Measurements from ENCODE around the gene ZC3H4.
"Not testable (repeated sequence)": the region's sequence is repeated elsewhere in the genome, so short reads cannot be mapped to it uniquely, and the experiment has no call there.

ZC3H4 gene

DNA sequence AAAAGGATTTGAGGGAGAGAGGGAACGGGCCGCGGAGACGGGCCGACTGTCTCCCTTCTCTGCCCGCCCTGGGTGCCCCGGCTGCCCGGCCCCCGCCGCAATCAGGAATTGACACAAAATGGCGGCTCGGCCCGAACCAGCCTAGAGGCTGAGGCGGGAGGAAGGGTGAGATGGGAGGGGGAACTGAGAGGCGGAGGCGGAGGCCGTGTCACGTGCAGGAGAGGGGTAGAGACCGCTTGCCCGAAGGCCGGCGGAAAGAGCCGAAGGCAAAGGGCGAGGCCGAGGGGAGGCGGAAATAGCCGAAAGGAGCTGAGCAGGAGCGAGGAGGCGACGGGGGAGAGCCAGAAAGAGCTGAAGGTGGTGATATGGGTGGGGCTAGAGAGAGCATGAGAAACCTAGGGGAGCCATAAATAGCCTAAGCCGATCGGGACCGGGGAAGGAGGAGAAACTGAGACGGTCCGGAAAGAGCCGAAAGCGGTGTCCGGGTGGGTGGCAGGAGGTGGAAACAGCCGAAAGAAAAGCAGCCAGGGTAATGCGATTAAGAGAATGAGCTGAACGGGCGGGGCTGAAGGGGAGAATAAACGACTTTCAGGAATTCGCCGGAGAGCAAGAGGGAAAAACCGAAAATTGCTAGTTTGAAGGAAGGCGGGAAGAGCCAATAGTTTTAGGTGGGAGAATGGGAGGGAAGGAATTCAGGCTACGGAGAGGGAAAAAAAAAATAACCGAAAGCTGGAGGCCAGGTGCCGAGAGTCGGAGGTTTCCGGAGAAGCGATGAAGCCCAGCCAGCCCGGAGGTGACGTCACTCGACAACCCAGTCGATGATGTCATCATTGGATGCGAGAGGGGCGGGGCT lies at the start of gene ZC3H4:
TSS of gene ZC3H4 (minus strand) at position 780 of the 853 bp plus-strand sequence. CDS start 1,192 bp downstream, outside the sequence.
- DNase-seq, result peak; percentile 100

DNA sequence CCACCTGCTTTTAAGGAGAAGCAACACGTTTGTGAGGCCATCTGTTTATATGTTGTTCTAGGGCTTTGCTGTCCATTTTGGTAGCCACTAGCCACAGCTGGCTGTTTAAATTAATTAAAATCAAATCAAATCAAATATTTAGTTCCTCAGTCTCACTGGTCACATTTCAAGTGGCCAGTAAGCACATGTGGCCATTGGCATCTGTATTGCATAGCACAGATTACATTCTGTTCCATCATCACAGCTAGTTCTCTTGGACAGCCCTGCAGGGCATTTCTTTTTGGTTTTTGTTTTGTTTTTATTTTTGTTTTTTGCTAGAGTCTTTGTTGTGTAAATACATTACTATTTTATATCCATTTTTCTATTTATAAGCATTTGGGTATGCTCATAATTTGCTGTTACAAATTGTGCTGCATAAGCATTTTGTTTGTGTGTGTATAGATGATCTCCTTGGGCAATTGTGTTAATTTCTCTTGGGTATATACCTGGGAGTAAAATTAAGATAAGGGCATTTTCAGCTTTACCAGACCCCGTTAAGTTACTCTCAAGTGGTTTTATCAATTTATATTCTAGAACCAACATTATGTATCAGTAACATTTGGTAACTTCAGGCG lies 48.4 kb upstream of the ZC3H4 start:
- DNase-seq, result no peak

DNA sequence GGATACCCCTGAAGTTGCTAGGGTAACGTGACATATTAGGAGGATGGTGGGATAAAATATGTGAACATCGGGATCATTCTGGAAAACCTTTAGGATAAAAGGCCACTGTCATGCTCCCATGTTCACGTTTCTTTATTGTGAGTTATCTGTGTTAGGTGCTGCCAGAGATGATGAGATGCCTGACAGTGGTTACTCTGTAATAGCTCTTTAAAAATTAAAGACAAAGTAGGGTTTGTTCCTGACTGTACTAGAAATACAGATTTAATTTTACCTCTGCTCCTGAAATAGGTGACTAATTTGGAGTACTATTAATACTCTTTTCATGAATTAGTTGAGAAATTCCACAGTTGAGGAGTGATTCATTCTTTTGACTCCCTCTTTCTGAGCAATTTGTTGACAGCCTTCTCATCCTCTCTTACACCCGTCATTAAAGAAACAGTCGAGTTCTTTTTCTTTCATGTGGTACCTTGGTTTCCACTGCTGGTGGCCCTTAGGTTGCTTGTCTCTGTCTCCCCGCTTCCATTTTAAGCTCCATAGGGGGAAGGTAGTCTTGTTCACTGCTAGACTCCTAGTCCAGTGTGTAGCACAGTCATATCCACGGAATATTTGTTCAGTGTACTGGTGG lies 45.4 kb upstream of the ZC3H4 start:
- DNase-seq, result no peak

DNA sequence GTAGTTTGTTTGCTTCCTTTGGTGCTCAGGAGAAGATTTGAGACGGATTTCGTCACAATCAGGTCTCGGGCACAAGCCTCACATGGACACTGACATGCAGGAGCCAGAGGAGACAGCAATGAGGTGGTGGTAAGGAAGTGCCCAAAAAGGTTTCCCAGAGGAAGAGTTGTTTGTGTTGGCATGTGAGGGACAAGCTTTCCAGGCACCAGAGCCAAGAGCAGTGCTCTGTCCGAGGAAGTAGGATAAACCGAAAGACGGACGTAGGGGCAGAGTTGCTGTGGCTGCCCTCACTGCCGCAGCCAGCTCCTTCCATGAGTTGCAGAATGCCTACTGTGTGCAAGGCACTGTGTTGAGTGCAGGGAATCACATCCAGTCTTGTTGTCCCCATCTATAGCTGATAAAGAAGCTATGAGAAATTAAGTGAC lies 44.8 kb upstream of the ZC3H4 start:
- no peak for DNase-seq

DNA sequence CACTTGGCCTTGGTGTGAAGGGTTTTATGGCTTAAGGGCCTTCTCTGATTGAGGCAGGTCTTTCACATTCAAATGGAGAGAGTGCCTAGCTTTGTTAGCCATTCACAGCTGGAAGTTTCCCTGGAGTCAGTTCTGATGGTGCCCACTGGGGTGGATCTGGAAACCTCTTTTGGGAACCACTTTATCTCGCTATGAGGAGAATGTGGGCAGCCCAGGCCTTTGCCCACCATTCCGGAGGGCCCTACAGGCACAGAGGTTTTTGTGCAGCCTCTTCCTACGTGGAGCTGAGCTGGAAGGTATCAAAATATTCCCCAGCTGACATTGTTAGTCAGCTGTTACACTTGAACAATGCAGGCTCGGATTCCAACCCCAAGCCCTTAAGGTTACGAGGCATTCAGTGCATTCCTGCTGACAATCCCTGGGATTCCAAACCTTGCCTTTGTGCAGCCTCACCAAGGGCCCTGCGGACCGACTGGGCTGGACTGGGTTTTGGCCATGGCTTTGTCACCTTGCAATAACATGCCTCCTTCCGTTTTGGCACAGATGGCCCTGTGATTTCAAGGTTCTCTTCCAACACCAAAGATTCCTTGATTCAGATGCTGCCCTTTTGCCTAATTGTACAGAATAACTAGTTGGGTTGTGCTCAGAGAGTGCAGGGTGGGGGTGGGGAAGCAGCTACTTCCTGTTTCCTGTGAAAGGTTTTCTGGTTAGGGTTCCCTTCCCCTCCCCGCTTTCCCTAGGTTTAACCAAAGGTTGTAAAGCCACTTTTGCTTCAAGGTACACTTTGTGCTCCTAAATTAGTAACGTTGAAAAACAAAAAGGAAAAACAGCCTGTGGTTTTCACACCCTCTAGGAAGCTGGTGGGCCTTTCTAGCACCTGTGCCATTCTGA lies 44.1 kb upstream of the ZC3H4 start:
- peak; percentile 9 for DNase-seq

DNA sequence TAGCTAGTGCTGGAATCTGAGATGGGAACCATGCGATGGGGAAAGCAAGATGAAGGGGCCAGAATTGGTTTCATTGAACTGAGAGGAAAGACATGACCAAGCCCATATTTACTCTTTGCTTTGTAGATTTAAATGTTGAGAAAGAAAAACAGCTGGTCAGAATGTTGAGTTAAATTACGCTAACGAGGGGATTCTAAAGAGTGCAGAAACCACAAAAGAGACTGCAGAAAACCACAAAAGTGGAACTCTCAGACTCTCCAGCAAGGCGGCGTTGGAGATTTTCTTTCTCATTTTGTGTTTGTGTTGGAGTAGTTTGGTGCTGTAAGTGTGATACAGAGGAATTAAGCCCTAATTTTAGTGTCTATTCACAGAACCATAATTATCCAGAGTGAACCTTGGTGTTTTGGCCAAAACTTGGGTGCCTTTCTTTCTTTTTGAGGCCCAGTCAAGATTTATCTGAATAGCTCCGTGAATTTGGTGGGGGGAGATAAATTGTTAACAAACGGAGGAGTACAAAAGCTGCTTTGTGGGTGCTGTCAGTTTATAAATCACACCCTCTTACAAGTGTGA lies 43.4 kb upstream of the ZC3H4 start:
- no peak for DNase-seq

DNA sequence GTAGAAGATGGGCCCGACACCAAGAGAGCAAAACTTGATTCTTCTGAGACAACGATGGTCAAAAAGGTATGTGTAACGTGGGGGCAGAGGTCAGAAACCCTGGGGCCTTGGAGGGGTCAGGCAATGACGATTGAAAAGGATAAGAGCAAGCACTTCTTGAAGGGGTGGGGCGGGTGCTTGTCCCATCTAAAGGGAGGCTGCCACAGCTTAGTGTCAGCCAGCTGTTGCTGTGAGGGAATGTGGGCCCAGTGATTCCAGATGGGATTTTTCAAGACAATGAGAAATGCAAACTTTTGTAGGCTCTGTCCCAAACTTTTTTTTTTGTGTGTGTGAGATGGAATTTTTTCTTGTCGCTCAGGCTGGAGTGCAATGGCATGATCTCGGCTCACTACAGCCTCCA lies 41.6 kb upstream of the ZC3H4 start:
- no peak for DNase-seq

DNA sequence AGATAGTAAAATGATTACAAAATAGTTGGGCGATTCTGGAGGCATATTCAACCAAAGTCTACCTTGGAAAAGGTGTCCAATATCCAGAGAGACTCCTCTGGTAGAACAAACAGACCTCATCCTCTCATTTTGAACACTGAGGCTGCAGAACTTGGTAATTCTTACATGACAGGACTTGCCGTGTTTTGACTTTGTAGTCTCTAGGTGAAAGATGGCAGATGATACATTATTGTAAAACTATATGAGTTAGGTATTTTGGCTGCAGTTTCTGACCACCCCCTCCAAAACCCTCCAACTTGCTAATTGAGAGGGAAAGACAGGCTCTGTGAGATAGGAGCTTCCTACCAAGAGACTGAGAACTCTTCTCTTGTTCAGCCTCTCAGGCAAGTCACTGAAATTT lies 39.7 kb upstream of the ZC3H4 start:
- DNase-seq, result no peak

DNA sequence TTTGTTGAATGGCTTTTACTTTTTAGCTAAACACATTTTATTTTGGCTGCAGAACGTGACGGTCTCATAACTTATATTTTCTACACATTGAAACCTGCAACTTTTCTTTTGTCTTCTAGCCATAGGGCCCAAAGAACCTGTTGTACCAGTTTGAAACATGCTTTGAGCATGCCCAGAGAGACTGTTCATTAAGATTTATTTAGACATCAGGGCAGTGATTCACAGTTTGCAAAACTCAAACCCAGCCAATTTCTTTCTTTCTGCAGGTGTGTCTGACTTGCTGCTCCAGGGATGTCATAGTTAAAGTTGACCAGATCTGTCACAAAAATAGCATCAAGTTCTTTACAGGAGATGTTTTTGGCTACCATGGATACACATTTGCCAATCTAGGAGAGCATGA lies 39.1 kb upstream of the ZC3H4 start:
- no peak for DNase-seq

DNA sequence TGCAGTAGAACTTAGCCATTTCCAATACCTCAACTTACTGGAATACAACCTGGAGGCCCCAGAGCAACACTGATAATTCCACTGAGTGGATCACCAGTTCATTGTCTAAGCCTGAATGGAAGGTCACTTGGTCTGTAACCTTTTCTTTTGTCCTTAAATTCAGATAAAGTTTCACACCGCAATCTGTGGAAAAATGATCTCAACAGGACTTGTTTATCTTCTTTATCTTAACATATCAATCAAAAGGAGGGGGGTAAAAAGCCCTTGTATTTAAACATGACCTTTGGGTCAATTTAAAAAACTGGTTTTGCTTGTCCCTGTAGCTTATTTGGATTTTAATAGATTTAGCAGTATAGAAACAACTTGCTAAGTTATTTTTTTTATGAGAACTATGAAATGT lies 38.6 kb upstream of the ZC3H4 start:
- peak; percentile 92 for DNase-seq

DNA sequence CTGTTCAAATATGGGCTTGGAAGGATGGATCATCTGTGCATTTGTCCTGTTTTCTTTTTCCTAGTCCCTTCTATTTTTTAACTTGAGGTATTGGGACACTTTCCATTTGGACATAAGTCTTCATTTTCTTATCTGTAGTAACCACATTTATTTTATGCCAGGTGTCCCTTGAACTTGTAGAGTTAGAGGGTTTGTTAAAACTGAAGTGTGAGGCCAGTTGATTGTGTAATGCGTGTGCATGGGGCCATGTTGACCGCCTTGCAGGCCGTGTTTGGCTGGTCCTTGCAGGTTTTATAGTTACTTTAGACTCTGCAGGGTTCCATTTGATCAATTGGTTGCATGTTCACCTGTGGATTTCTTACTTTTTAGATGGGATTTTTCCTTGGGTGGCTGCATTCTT lies 38.1 kb upstream of the ZC3H4 start:
- no peak for DNase-seq

DNA sequence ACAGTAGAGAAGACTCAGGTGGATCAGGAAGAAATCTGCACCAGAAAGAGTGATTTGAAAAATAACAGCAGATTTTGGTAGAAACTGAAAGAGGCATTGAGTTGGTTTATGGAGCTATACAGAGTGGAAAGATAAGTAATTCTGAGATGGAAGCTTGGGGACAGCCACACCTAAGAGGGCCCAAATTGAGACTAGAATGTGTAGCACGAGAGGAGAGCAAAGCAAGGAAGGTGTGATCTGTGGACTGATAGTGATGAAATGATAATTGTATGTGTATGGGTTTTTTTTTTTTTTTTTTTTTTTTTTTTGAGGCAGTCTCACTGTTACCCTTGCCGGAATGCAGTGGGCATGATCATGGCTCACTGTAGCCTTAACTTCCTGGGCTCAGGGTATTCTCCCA lies 33.3 kb upstream of the ZC3H4 start:
- DNase-seq, result no peak

DNA sequence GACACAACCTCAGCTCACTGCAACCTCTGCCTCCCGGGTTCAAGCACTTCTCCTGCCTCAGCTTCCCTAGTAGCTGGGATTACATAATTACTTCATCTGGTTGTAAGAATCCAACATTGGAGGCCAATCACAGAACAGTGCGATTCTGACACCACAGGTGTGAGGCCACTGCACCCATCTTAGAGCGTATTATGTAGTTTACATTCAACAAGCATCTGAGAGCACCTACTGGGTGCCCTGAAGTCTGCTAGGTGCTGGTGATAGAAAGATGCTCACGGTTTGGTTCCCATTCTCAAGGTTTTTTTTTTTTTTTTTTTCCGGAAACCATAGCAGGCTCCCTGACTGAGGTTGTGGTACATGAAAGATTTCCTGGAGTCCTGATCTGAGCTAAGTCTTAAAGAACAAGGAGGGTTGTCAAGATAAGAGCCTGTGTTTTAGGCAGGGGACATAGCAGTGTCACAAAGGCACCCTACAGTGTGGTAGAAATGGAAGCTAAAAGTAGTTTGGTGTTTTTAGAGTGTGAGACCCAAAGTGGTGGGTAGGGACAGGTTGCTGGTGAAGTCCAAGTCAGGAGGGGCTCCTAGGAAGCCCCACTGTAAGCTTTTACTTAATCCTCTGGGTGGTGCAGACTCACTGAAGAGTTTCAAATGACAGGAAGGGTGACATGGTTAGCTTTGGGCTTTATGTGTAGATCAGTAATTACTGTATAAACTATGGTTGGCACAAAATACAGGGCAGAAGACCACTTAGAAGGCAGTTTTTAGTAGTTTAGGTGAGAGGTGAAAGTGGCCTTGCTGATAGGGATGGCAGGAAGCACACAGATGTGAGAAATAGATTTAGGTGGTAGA lies 32.3 kb upstream of the ZC3H4 start:
- no peak for DNase-seq

DNA sequence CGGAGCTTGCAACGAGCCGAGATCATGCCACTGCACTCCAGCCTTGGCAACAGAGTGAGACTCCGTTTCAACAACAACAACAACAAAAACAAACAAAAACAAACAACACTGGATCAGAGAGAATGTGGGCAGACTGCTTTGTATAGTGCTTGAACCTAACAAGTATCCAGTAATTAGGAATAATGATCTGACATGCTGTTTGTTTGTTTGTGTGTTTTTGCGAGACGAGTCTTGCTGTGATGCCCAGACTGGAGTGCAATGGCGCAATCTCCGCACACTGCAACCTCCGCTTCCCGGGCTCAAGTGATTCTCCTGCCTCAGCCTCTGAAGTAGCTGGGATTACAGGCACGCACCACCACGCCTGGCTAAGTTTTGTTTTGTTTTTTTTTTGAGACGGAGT lies 31.1 kb upstream of the ZC3H4 start:
- no peak for DNase-seq

DNA sequence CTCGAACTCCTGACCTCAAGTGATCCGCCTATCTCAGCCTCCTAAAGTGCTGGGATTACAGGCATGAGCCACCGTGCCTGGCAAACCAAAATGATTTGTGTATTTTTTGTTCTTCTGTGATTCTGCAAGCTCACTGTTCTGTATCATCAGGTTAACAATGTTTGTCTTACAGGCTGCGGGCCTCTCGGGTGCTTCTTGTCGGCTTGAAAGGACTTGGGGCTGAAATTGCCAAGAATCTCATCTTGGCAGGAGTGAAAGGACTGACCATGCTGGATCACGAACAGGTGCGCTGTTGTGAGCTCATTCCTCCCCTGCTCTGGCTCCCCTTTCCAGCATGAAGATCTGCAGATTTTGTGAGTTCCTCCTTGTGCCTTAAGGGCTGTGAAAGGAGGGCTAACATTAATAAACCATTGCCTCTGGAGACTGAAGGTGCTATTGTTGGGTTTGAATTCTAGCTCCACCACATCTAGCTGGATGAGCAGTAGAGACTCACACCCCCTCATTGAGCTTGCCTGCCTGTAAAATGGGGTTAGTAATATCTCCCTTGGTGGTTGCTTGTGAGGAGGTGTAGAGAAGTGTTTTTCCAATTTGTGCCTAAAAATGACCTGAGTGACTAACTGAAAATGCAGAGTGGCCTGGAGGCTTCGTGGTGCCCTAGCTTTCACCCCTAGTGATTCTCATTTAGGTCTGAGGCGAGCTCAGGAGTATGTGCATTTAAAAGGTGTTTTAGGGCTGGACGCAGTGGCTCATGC lies 29.9 kb upstream of the ZC3H4 start:
- no peak for DNase-seq

DNA sequence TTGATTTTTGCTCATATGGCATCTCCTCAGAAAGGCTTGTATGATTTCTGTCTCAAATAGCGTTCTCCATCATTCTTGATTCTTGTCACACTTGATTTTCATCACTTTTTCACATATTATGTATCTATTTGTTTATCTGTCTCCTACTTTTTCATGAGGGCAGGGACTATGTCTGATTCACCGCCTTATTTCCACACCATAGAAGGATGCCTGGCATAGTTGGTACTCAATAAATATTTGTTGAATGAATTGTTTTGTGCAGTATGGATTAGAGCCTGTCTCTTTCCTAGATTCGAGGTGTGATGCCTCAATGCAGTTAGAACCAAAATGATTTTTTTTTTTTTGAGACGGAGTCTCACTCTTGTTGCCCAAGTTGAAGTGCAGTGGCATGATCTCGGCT lies 29.2 kb upstream of the ZC3H4 start:
- DNase-seq, result no peak

DNA sequence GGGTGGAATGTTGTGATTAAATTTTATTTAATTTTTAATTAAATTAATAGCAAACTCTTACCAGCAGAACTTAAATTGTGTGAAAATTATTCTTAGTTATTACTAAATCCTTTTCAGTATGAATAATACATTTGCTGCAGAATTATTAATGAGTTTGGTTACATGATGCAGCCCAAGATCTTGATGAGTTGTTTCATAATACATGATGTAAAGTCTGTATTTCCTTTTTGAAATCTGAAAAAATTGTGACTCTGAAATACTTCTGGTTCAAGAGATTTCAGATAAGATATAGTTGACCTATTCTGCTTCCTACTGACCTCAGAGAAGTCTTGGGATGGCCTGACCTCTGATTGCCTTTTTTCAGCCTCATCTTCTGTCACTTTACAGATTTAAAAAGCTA lies 28.1 kb upstream of the ZC3H4 start:
- no peak for DNase-seq

DNA sequence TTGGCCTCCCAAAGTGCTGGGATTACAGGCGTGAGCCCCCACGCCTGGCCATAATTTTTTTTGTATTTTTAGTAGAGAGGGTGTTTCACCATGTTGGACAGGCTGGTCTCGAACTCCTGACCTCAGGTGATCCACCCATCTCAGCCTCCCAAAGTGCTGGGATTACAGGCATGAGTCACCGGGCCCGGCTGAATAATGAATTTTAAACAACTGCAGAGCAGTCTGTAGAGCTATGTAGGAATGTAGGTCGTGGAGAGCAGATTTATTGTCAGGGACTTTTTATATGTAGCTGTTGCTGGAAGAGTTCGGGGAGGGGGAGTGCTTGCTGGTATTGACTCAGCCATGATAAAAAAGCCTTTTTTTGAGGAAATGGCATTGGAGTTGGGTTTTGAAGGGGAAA lies 27.7 kb upstream of the ZC3H4 start:
- not testable (repeated sequence) for DNase-seq

DNA sequence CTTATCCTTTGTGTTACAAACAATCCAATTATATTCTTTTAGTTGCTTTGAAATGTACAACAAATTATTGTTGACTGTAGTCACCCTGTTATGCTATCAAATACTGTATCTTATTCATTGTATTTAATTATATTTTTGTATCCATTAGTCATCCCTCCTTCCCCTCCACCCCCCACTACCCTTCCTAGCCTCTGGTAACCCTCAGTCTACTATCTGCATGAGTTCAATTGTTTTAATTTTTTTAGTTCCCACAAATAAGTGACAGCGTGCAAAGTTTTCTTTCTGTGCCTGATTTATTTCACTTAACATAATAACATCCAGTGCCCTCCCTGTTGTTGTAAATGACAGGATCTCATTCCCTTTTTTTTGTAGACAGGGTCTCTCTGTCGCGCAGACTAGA lies 21.6 kb upstream of the ZC3H4 start:
- DNase-seq, result no peak

DNA sequence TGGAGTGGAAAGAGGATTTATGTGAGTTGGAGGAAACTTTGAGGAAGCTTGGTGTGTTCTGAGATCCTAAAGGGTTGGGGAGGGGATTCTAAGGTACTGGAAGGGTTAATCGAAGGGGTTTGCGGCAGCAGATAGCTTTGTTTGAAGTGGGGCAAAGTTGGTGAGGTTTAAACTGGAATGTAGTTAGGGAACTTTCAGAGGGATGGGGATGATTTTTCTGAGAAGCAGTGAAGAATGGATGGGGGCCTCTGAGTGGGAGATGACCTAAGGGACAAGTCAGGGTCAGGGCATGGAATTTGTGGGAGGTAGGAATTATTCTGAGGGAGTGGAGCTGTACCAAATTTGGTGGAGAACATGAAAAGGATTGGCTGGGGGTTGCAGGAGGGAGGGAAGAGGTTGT lies 21.0 kb upstream of the ZC3H4 start:
- DNase-seq, result no peak

DNA sequence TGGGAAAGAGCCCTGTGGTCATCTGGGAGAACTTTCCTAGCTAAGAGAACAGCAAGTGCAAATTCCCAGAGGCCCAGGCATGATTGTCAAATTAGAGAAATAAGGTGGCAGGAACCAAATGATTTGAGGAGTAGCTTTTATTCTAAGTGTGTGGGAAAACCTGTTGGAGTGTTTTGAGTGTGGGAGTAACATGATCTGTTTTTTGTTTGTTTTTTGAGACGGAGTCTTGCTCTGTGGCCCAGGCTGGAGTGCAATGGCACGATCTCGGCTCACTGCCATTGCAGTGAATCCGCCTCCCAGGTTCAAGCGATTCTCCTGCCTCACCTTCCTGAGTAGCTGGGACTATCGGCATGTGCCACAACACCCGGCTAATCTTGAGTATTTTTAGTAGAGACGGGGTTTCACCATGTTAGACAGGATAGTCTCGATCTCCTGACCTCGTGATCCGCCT lies 19.5 kb upstream of the ZC3H4 start:
- no peak for DNase-seq

Data from NCI-H146 (cell line).